IgD-negative memory B cell (primary cell): ENCODE results near the gene FKBP6. TPM values are rescaled to one million over a fixed set of nuclear protein-coding genes. Genes with fewer than 3 reads are reported as not detected.

Source experiments
- H3K27ac Mint-ChIP-seq, 3 donors: one replicate each; pipeline ENCODE4 v1.8.0; 2020 to 2022; ENCODE audit warnings: mild to moderate bottlenecking in 3 of 3, mixed read lengths in 3 of 3, moderate library complexity in 1 of 3
- H3K27me3 Mint-ChIP-seq: one replicate; pipeline ENCODE4 v1.8.0; 2021; ENCODE audit warnings: mixed read lengths
- H3K36me3 Mint-ChIP-seq: one replicate; pipeline ENCODE4 v1.8.0; 2020; ENCODE audit warnings: mild to moderate bottlenecking, mixed read lengths
- H3K4me1 Mint-ChIP-seq, 3 donors: one replicate each; pipeline ENCODE4 v1.8.0; 2020 to 2022; ENCODE audit warnings: mixed read lengths in 3 of 3, mild to moderate bottlenecking in 1 of 3
- H3K4me3 Mint-ChIP-seq, 4 donors: one replicate each; pipeline ENCODE4 v1.8.0; 2020 to 2022; ENCODE audit warnings: mild to moderate bottlenecking in 4 of 4, mixed read lengths in 4 of 4, moderate library complexity in 3 of 4
- H3K9me3 Mint-ChIP-seq, 3 donors: one replicate each; pipeline ENCODE4 v1.8.0; 2020 to 2021; ENCODE audit warnings: mixed read lengths in 3 of 3, mild to moderate bottlenecking in 1 of 3
- polyA plus RNA-seq: library from polyadenylated mRNA; unstranded; fragments of 300-500 nt; fragmentation: Illumina TruSeq; gene quantifications from one replicate; pipeline ENCODE4 v1.2.3, GENCODE V29; 2021

Gene FKBP6
- polyA plus RNA-seq, 1 donor from 2014 or later, result not detected

DNA sequence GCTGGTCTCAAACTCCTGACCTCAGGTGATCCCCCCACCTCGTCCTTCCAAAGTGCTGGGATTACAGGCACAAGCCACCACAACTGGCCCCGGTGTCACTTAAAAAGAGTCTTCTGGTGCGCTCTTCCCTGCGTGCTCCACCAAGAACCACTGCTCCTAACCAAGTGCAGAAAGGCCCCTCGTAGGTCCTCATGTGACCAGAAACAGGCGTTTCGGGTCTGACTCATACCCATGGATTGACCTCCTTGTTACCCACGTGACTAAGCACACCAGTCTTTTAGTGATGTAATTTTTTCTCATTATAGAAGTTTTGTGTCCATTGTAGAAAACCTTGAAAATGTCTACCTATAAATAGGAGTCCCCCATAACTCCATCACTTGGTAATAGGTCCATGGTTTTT is 13.9 kb downstream of the FKBP6 start:
- Mint-ChIP-seq H3K9me3 (peaks cover 0 to 1% (median 0%) of the 10 kb centered on the region in 3 donors), H3K36me3 (peaks cover 3% of the 10 kb centered on the region), H3K27me3 (peaks cover 7% of the 10 kb centered on the region), H3K4me3 (no peak overlapping the region), H3K4me1 (peaks cover 0 to 6% (median 3%) of the 10 kb centered on the region in 3 donors), H3K27ac (no peak overlapping the region)

- H3K27ac Mint-ChIP-seq, result no peak overlapping the region
- peaks cover 9% of the 10 kb centered on the region for H3K27me3 Mint-ChIP-seq
- no peak overlapping the region for H3K4me3 Mint-ChIP-seq
- H3K4me1 Mint-ChIP-seq, result peaks cover 0 to 6% (median 3%) of the 10 kb centered on the region in 3 donors
- H3K36me3 Mint-ChIP-seq, result peaks cover 3% of the 10 kb centered on the region
- peaks cover 0 to 1% (median 0%) of the 10 kb centered on the region in 3 donors for H3K9me3 Mint-ChIP-seq
Observed at GRCh38 chr7:73342645-73343044, 14.7 kb downstream of the FKBP6 start.

DNA sequence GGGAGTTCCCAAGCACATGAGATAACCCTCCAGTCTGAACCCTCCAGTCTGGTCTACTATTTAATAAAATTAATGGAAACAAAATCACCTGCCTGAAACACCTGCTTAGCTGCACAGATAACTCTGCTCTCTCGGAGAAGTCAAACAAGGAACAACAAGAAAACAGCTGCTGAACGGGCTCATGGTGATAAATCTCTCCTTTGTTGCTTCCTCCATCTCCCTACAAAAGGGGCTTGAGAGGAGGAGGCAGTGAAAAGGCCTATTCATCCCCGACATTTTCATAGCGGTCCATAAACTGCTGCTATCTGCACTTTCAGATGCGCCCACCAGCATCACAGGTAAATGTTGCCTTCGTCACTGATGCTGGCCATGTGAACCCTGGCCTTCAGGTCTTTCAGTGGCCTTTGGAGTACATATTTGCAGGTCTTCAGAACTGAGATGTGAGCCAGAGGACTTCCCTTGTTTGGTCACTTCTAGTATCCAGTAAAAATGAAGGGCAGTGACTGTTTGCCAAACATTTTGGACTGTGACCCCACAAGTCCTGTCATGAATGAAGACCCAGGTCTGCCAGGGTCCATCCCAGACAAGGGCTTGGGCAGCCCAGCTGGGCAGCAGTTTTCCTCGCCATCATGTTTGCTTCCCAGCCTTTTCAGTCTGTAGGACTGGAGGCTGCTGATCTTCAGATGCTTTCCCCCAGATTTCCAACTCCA is 15.9 kb downstream of the FKBP6 start:
- Mint-ChIP-seq H3K36me3 (peaks cover 3% of the 10 kb centered on the region), H3K4me3 (no peak overlapping the region), H3K27me3 (peaks cover 10% of the 10 kb centered on the region), H3K9me3 (peaks cover 0 to 1% (median 0%) of the 10 kb centered on the region in 3 donors), H3K4me1 (peaks cover 0 to 3% (median 1%) of the 10 kb centered on the region in 3 donors), H3K27ac (peak overlapping the region in 1 of 3 donors; percentile 57)

DNA sequence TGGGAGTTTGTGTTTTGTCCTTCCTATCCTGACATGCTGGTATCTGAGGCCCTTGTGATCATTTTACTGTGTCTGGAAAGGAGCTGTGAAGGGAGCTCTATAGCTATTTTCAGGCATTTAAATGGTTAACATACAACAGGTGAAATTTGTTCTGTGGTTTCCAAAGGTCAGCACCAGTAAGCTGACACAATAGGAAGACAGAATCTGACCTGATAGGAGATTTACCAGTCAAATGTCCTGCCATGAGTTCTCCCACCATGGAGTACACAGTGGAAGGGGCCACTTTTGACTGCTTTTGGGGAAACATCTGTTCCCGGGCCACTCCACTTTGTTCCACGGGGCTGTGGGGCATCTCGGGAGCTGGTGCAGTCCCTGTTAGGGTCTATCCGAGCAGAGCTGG is 17.6 kb downstream of the FKBP6 start:
- peaks cover 8% of the 10 kb centered on the region for H3K27me3 Mint-ChIP-seq
- no peak overlapping the region for H3K4me3 Mint-ChIP-seq
- peaks cover 3% of the 10 kb centered on the region for H3K36me3 Mint-ChIP-seq
- peaks cover 0 to 1% (median 0%) of the 10 kb centered on the region in 3 donors for H3K9me3 Mint-ChIP-seq
- no peaks in the 10 kb centered on the region for H3K4me1 Mint-ChIP-seq
- peak overlapping the region in 1 of 3 donors; percentile 89 for H3K27ac Mint-ChIP-seq

DNA sequence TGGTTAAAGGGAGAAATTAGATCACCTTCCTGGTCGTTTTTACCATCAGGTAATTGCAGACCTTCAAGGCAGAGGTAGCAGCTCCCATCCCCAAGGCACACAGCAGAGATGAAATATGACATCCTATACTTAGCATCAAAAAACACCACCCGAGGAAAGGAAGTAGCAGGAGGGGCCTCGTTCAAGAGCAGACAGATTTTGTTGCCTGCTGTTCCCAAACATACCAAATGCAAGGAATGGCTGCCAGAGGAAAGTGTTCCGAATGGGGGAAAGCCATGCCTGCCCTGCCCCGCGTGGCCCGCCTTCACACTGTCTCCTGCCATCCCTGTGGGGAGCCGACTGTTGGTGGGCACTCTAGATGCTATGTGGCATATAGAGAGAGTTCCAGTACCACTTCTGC is 18.0 kb downstream of the FKBP6 start:
- peaks cover 0 to 1% (median 0%) of the 10 kb centered on the region in 3 donors for H3K9me3 Mint-ChIP-seq
- no peaks in the 10 kb centered on the region for H3K4me1 Mint-ChIP-seq
- no peak overlapping the region for H3K4me3 Mint-ChIP-seq
- H3K27ac Mint-ChIP-seq, result peak overlapping the region in 1 of 3 donors; percentile 89
- H3K27me3 Mint-ChIP-seq, result peaks cover 7% of the 10 kb centered on the region
- H3K36me3 Mint-ChIP-seq, result peaks cover 3% of the 10 kb centered on the region

- Mint-ChIP-seq H3K4me3 (no peak overlapping the region), H3K36me3 (peaks cover 5% of the 10 kb centered on the region), H3K4me1 (no peaks in the 10 kb centered on the region), H3K9me3 (peaks cover 0 to 10% (median 6%) of the 10 kb centered on the region in 3 donors), H3K27ac (no peak overlapping the region), H3K27me3 (peaks cover 5% of the 10 kb centered on the region)
Observed at GRCh38 chr7:73349763-73350162, 21.8 kb downstream of the FKBP6 start.

- Mint-ChIP-seq H3K9me3 (peaks cover 0 to 10% (median 6%) of the 10 kb centered on the region in 3 donors), H3K36me3 (peaks cover 5% of the 10 kb centered on the region), H3K4me1 (no peaks in the 10 kb centered on the region), H3K4me3 (no peak overlapping the region), H3K27ac (no peak overlapping the region), H3K27me3 (peaks cover 5% of the 10 kb centered on the region)
Observed at GRCh38 chr7:73350306-73351068, 22.5 kb downstream of the FKBP6 start.

GRCh38 chr7:73351447-73352167 is 23.6 kb downstream of the FKBP6 start:
- Mint-ChIP-seq H3K27ac (no peak overlapping the region), H3K27me3 (peaks cover 3% of the 10 kb centered on the region), H3K9me3 (peaks cover 0 to 10% (median 6%) of the 10 kb centered on the region in 3 donors), H3K4me3 (no peak overlapping the region), H3K4me1 (no peaks in the 10 kb centered on the region), H3K36me3 (peaks cover 3% of the 10 kb centered on the region)

- Mint-ChIP-seq H3K9me3 (peaks cover 0 to 10% (median 6%) of the 10 kb centered on the region in 3 donors), H3K36me3 (peaks cover 3% of the 10 kb centered on the region), H3K27ac (no peak overlapping the region), H3K4me3 (no peak overlapping the region), H3K4me1 (no peaks in the 10 kb centered on the region), H3K27me3 (peaks cover 3% of the 10 kb centered on the region)
Observed at GRCh38 chr7:73352784-73353183, 24.8 kb downstream of the FKBP6 start.

DNA sequence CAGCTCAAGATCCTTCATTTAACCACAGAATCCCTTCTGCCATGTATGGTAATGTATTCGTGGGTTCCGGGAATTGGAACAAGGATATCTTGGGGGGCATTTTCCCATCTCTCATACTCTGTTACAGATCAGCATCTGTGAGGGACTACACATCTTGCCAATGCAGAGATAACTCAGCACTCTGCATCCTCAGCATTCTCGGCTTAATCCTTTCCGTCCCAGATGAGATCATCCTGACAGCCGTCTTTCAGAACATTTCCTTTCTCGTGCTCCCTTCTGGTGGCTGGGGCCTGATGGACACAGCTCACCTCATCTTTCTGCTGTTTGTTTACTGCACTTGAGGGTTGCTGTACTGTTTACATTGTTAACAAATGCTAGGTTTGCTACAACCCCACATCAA is 25.3 kb downstream of the FKBP6 start:
- peak overlapping the region in 1 of 3 donors; percentile 12 for H3K27ac Mint-ChIP-seq
- H3K4me1 Mint-ChIP-seq, result no peaks in the 10 kb centered on the region
- H3K4me3 Mint-ChIP-seq, result no peak overlapping the region
- peaks cover 3% of the 10 kb centered on the region for H3K27me3 Mint-ChIP-seq
- H3K9me3 Mint-ChIP-seq, result peaks cover 0 to 10% (median 6%) of the 10 kb centered on the region in 3 donors
- H3K36me3 Mint-ChIP-seq, result peaks cover 3% of the 10 kb centered on the region

- Mint-ChIP-seq H3K27me3 (peaks cover 7% of the 10 kb centered on the region), H3K9me3 (peaks cover 0 to 10% (median 6%) of the 10 kb centered on the region in 3 donors), H3K36me3 (peaks cover 3% of the 10 kb centered on the region), H3K4me3 (no peak overlapping the region), H3K27ac (no peak overlapping the region), H3K4me1 (peaks cover 0 to under 1% (median 0%) of the 10 kb centered on the region in 3 donors)
Observed at GRCh38 chr7:73354196-73354595, 26.2 kb downstream of the FKBP6 start.

DNA sequence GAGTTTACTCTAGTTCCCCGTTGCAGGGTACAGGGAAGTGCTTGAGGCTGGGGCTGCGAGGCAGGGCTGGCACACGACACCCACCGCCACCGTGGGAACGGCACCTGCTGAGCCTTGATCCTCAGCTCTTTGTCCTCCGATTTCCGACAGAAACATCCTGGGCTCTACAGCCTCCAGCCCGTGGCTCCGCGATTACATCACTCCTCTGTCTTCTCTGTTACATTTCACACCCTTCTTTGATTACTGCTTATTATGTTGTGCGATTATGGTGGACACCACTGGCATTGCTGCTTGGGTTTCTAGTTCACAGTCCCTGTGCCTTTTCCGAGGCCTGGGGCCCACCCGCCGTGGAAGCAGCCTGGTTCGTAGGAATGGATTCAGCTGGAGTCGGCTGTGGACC is 26.9 kb downstream of the FKBP6 start:
- Mint-ChIP-seq H3K27me3 (peaks cover 13% of the 10 kb centered on the region), H3K27ac (no peak overlapping the region)

GRCh38 chr7:73356159-73356558 is 28.2 kb downstream of the FKBP6 start:
- H3K4me3 Mint-ChIP-seq, result no peak overlapping the region
- peaks cover 0 to 10% (median 10%) of the 10 kb centered on the region in 3 donors for H3K9me3 Mint-ChIP-seq
- H3K4me1 Mint-ChIP-seq, result peaks cover 0 to 2% (median 0%) of the 10 kb centered on the region in 3 donors
- H3K36me3 Mint-ChIP-seq, result peaks cover 6% of the 10 kb centered on the region
- no peak overlapping the region for H3K27ac Mint-ChIP-seq
- H3K27me3 Mint-ChIP-seq, result peaks cover 13% of the 10 kb centered on the region

More for the DNA sequence above, 26.9 kb downstream of the FKBP6 start:
- H3K9me3 Mint-ChIP-seq, result peaks cover 0 to 10% (median 6%) of the 10 kb centered on the region in 3 donors
- H3K4me3 Mint-ChIP-seq, result no peak overlapping the region
- peaks cover 0 to 2% (median 0%) of the 10 kb centered on the region in 3 donors for H3K4me1 Mint-ChIP-seq
- peaks cover 3% of the 10 kb centered on the region for H3K36me3 Mint-ChIP-seq

- H3K27me3 Mint-ChIP-seq, result peaks cover 18% of the 10 kb centered on the region
- peaks cover 3% of the 10 kb centered on the region for H3K36me3 Mint-ChIP-seq
- H3K4me1 Mint-ChIP-seq, result peaks cover 0 to 2% (median 0%) of the 10 kb centered on the region in 3 donors
- peaks cover 0 to 4% (median 0%) of the 10 kb centered on the region in 3 donors for H3K9me3 Mint-ChIP-seq
- H3K27ac Mint-ChIP-seq, result no peak overlapping the region
- peak overlapping the region in 1 of 4 donors; percentile 55 for H3K4me3 Mint-ChIP-seq
Observed at GRCh38 chr7:73358590-73359275, 30.8 kb downstream of the FKBP6 start.
